Head of caudate nucleus (tissue), 42 donors: ENCODE results near the gene PUM1.
A peak's percentile ranks its signal among the peaks of the same experiment; 100 is the strongest.

Experiments
- DNase-seq, 42 donors: peaks; one replicate each; pipeline versions ENCODE4 v3.0.0 to v3.0.0-alpha.2; 2020 to 2021; ENCODE audit warnings: mixed read lengths in 7 of 42
- intact Hi-C: fragments of 100-400 bp; cut with DNase I; formaldehyde crosslinking; loops from one replicate; pipeline ENCODE4 v1.15.0; 2022

PUM1 gene

DNA sequence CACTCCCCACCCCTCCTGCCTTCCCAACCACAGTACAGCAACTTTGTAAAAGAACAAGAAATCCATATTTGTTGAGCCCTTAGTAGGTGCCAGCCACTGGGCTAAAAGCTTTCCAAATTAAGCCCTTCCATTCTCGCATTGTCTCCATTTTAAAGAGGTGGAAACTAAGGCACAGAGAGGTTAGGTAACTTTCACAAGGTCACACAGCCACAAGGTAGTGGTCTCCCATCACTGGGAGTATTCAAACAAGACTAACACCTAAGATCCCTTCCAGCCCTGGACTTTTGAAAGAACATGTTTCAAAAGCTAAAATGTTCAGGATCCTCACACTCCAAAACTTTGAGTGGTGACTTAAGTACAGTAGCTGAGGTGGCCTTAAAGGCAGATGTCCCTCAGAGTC lies 160.1 kb downstream of the PUM1 start:
- intact Hi-C loops, result no loop called here
- DNase-seq, result no peak

DNA sequence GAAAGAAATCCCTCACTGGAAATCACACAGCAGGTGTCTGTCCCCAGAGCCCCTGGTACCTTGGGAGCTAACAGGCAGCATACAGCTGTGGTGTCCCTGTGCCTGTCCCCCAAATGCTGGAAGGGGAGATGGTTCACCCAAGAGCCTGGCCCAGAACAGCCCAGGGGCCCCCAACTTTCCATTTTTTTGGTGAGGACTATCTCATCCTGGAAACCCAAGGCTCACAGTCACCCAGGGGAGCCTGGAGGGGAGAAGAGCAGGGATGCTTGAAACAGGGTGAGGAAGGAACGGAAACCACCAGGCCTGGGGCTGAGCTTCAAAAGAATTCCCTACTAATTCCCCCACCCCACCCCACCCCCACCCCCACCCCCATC lies 160.6 kb downstream of the PUM1 start:
- no peak for DNase-seq
- intact Hi-C loops, result no loop called here

DNA sequence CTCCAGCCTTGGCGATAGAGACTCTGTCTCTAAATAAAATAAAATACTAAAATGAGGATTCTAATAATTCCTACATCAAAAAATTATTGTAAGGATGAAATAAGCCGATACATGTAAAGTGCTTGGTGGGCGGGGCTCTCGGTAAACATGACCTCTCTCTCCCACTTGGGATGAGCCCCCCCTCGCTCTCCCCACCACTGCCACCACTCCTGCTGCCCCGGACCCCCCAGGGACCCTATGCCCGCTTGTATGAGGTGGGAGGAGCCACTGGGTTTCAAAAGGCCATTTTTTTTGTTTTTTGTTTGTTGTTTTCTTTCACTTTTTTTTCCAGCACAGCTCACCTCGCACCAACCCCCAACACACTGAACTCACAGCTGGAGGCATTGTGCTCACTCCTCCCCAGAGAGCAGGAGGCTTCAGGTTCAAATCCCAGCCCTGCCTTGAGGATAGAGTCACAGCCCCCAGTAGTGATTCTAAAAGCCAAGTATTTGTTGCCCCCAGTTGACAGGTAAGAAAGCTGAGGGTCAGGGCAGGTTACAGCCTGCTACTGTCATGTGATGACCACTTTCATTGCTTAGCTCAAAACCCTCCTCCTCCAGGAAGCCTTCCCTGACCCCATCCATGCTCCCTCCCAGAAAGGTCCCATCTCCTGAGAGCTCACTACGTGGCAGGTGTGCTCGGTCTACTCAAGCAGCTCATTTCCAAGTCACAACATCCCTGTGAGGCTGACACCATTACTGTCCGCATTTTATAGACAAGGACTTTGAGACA lies 161.1 kb downstream of the PUM1 start:
- DNase-seq, result no peak

DNA sequence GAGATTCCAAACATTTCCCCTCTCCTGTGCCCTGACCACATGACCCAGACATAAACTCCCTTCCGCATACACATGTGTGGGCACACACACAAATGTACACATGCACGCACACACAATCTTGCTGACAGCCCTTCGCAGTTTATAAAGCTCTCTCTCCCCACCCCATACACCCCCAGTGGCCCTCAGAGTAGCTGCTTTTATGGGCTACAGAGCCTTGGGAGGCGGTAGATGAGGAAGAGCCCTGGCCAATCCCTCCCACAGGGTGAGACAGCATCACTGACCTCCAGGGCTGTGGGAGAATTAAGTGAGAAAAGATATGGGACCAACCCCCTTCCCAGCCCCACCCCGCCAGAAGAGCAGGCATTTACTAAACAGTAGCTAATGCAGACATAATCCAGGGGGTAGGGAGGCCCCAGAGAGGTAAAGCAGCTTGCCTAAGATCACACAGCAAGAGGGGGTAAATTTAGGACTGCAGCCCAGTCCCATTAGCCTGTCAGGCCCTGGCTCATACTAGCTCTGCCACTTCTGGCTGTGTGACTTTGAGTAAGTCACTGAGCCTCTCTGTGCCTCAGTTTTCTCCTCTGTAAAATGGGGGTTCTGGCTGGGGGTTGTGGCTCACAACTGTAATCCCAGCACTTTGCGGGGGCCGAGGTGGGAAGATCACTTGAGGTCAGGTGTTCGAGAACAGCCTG lies 162.0 kb downstream of the PUM1 start:
- no peak for DNase-seq
- intact Hi-C loops, result no loop called here

More for the DNA sequence above, 161.1 kb downstream of the PUM1 start:
- intact Hi-C loops, result no loop called here

DNA sequence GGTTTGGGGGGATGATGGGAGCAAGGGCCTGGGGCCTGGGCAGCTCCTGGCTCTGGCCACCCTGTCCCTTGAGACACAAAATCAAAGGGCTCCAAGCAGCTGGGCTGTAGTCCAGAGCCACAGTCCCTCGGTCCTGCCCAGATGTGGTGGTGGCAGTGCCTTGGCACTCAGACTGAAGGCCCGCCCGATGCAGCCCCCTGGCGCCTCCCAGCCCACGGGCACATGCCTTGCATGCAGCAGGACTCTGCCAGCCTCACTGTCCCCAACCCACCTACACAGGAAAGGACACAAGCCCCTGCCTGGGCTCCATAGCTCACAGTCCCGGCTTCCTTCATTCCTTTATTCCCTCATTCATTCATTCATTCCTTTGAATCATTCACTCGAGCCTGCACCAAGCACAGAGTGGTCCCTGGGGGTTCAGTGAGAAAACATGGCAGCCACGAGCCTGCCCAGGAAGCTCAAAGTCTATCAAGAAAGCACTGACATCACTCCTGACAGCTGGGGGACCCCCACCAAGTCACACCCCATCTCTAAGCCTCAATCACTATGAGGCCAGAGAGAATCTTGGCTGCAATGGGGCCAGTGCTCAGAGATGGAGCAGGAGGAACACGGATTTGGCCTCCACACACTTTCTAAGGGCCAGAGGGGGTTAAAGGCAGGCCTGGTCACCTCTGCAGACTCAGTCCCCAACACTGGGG lies 162.8 kb downstream of the PUM1 start:
- no peak for DNase-seq
- intact Hi-C loops, result no loop called here

DNA sequence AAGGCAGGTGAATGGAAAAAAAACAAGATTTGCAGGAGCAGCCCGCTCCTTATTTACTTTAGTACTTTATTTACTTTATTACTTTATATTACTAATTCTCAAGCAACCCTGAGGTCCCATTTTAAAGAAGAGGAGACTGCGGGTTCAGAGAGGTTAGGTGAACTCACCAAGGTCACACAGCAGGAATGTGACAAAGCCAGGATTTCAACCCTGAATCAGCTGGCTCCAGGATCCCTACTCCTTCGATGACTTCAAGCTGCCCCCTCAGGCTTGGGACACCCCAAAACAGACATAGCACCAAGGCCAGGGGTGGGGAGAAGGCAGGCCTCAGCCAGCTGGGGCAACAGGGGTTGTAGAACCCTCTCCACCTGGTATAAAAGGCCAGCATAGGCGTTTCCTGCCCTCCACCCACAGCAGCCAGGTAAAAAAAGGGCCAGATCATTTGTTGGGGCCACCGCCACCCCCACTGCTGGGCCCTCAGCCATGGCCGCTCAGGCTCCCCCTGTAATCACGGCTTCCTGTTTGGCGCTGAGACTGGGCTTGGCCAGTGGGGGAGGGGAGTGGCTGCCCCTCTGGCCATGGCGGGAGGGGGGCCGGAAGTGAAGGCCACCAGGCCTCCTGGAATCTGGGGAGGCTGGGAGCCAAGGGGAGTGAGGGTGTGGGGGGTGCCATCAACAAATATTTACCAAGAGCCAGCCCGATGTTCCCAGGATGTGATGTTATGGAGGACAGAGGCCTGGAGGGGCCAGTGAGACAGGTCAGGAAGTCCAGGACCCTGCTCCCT lies 163.5 kb downstream of the PUM1 start:
- intact Hi-C loops, result no loop called here
- DNase-seq, result peak in 1 of 42 donors; percentile 37

DNA sequence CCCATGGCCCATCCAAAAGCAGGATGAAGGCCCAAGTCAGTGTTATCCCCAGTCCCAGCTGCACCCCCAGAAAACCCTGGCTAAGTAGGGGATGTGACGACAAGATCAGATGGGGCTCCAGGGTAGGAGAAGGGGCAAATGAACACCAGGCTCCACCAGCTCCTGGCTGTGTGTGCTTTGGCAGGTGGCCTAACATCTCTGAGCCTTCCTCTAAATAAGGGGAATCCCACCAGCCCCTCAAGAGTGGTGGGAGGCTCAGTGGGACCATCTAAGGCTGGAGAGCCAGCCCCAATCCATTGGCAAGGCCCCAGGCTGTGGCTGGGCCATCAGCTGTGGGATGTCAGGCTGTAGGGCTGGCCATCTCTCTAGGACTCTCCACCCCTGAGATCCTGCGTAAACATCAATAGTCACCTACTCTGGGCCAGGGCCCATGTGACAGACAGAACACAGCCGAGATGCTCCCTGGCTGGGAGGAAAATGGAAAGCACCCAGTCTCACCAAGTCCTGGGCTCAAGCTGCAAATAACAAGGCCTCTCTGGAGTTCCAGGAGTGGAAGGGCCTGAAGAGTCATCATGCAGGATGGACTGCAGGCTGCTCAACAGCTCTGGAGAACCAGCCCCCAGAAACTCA lies 164.5 kb downstream of the PUM1 start:
- intact Hi-C loops, result no loop called here
- peak in 1 of 42 donors; percentile 4 for DNase-seq

DNA sequence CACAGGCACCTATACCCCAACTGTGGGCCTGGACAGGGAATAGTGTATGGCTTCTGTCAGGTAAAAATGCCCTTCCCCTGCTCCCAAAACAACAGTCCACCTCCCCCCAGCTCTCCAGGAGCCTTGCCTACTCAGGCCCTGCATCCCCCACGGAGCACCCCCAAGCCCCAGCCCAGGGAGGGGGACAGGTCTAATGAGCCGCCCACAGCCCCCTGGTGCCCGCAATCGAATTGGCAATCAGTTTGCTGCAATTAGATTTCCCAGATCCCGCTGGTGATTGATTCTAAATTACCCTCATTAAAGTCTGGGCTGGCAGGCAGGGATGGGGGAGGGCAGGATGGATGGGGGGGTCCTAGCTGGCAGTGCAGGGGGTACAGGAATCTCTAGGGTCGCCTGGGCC lies 165.0 kb downstream of the PUM1 start:
- no peak for DNase-seq
- intact Hi-C loops, result no loop called here

DNA sequence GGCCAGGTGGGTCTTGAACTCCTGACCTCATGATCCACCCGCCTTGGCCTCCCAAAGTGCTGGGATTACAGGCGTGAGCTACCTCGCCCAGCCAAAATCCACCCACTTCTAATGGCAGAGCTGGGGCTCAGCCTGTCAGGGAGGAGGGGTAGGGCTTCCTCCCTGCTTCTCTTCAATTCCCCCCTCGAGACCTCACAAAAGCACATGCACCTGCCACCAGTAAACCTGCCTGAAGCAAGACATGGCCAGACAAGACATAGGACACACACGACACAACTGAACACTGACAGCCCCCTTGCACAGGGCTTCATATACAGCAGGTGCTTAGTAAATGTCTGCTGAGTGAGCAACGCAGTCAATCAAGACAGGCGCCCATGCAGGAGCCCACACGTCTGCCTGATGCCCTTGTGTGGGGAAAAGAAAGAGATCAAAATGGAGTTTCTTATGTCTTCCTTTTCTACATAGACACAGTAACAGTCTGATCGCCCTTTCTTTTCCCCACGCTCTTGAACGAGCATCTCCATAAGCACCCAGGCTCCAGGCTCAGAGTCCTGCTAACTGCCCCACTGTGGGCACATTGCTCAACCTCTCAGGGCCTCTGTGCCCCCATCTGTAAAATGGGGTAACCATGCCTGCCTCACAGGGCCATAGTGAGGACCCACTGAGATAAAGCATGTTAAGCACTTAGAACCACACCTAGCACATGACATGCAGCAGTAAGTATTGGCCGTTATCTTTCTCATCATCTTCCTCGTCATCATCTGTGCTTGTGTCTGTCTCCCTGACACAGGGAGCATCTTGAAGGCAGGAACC lies 165.7 kb downstream of the PUM1 start:
- DNase-seq, result peak in 2 of 42 donors; percentile 47 to 50
- intact Hi-C loops, result no loop called here

DNA sequence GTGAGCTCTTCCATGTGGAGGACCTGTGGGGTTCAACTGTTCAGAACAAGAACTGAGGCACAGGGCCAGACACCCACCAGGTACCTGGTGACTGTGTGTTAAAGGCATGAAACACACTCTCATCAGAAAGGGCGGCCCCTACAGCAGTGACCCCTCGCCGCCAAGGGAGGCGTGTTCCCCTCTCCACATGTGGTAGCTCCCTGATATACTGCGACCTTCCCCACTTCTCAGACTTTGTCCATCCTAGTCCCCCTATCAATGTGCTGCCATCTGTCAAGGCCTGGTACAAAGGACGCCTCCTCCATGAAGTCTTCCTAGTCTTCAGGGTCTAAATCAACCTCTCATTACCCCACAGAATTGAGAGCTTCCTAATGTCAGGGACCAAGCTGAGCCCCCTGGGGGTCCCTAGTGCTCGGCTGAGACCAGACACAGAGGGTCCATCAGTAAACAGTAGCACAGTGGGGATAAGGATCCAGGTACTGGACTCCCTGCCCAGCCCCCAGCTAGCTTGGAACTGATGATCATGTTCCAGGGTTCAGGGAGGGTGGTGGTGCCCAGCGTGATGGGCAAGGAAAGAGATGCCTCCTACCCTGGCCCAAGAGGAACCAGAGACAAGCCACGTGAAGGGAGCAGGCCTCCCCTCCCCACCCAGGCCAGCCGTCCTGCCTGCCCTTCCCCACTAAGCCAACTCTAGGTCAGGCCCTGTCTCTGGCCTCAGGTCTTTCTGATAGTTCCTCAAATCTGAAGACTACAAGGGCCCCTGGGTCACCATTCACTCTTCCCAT lies 167.3 kb downstream of the PUM1 start:
- DNase-seq, result no peak
- intact Hi-C loops, result no loop called here

DNA sequence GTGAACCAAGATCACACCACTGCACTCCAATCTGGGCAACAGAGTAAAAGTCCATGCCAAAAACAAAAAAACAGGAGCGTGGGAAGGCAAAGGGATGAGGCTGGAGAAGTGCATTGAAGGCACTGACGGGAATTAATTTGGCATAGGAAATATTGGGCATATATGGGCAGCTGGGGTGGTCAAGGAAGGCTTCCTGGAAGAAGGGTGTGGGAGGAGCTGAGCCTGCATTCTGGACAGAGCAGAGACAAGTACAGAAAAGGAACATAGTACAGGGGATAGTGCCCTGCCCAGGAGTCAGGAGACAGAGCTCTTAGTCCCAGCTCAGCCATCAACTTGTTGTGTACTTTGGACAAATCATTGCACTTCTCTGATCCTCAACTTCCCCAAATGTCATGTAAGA lies 168.6 kb downstream of the PUM1 start:
- intact Hi-C loops, result no loop called here
- DNase-seq, result no peak

DNA sequence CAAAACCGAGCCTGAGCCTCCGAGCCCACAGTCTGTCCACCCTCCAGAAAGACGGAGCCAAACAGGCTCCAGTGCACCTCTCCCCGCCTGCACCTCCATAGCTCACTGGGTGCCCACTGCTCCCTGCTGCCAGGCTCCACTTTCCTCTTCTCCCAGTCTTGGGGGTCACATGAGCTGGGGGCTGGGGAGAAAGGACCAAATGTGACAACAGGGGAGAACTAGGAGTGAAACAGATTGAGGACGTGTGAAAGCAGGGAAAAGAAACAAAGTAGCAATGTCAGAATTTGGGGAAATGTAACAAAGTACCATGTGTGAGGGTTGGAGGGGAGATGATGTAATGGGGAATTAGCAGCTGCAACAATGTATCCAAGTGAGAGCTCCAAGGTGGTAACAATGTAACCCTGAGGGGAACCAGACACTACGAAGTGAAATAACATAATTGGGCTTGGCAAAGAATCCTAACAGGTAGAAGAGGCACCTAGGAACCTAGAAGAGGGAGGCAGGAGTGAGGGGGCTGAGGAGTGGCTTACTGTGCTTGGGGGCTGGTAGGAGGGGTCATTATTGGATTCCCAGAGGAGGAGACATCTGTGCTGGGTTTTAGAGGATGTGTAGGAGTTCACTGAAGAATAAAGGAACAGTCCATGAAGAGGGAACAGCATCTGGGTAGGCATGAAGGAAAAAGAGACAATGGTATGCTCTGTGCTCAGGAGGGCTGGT lies 169.4 kb downstream of the PUM1 start:
- DNase-seq, result no peak
- intact Hi-C loops, result no loop called here

DNA sequence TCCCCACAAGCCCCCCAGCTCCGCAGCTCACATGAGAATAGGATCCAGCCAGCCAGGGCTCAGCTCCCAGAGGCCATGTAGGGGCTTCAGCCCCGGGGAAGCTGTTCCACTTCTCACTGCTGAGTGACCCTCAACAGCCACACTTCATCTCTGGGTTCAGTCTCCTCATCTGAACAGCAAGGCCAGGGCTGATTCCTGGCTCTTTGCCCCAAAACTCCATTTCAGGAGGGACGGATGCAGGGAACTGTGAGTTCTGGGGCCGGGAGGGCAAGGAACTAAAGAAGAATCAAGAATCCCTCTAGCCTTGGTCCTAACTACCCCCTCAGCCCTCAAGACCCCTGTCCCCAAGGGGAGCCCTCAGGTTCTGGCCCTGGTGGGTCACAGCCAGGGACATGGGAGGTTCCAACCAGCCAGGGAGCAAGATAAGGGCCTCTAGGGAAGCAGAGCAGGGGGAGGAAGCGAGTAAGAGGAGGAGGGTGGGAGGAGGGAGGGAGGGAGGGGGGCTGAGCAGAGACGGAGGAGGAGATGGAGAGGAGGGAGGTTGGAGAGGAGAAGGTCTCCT lies 170.1 kb downstream of the PUM1 start:
- intact Hi-C loops, result no loop called here
- no peak for DNase-seq

DNA sequence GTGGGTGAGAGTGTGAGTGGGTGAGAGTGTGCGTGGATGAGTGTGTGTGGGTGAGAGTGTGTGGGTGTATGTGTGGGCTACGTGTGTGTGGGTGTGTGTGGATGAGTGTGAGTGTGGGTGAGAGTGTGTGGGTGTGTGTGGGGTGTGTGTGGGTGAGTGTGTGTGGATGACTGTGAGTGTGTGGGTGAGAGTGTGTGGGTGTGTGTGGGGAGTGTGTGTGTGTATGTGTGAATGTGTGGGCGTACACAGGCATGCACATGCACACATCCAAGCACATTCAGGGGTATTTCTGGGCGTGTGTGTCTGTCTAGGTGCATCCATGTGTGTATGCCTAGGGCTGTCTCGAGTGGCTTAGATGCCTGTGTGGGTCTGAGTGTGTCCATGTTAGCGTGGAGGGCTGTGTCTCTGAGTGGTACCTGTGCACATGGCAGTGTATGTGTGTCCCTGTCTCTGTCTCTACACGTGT lies 171.0 kb downstream of the PUM1 start:
- intact Hi-C loops, result no loop called here
- no peak for DNase-seq

DNA sequence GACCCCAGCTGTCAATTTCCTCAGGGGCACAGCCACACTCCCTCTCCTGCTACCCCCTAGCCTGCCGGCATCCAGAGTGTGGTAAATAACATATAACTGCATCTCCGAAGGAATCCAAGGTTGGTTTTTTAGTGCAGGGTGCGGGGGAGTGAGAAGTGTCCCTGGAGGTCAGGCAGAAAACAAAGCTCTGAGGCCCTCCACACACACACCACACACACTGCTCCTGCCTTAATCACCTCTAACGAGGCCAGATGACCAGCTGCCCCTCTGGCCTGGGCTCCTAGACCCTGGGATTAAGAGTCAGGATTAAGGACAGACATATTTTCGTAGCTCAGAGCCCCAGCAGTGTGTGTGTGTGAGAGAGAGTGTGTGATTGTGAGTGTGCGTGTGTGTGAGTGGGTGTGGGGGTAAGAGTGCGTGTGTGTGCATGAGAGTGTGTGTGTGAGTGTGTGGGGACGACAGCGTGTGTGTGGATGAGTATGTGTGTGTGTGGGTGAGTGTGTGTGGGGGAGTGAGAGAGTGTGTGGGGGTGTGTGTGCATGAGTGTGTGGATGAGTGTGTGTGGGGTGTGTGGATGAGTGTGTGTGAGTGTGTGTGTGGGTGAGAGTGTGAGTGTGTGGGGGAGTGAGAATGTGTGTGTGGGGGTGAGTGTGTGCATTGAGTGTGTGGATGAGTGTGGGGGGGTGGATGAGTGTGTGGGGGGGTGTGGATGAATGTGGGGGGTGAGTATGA lies 171.6 kb downstream of the PUM1 start:
- no peak for DNase-seq
- intact Hi-C loops, result no loop called here

DNA sequence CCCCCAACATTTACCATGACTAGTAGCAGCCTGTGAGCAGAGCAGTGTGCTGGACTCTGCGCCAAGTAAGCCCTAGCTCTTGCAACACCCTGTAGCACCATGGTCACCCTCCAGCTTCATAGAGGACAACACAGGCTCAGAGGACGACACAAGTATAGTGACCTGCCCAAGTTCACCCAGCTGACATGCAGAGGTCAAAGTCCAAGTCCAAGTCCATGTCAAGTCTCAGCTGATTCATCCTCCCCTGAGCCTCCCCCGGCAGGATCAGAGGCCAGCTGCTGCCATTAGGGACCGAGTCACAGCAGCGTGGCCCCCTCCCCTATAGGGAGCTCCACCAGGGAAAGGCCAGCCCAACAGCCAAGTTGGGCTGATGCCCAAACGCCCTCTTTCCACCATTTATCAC lies 172.8 kb downstream of the PUM1 start:
- intact Hi-C loops, result no loop called here
- DNase-seq, result no peak
